ENCODE measurements around the gene GEN1. TPM values are rescaled to one million over a fixed set of nuclear protein-coding genes. Genes with fewer than 3 reads are reported as not detected.

Gene GEN1
- polyA plus RNA-seq, 1 donor from 2014 or later = 9.4 TPM

- H3F3A ChIP-seq (ENCODE audit: insufficient read depth, low read length, poor library complexity, severe bottlenecking) = no peaks in the 10 kb centered on the region
- no peaks in the 10 kb centered on the region for H3K9me2 ChIP-seq (ENCODE audit: insufficient read depth, low read length)
- no peak overlapping the region for H3K4me2 ChIP-seq (ENCODE audit: low read length)
- no peak for TF ChIP-seq MXI1 (conservative IDR thresholded peaks at IDR 0.05; ENCODE audit: poor library complexity, severe bottlenecking)
- TF ChIP-seq REST (IDR thresholded peaks at IDR 0.05; ENCODE audit: borderline replicate concordance) = no peak
- TF ChIP-seq EP300 (conservative IDR thresholded peaks at IDR 0.05; ENCODE audit: poor library complexity, severe bottlenecking) = no peak
- TF ChIP-seq CTCF (IDR thresholded peaks at IDR 0.05; ENCODE audit: poor library complexity, severe bottlenecking) = no peak
- TF ChIP-seq EZH2 (IDR thresholded peaks at IDR 0.05; ENCODE audit: borderline replicate concordance, insufficient read depth, low read length, poor library complexity, severe bottlenecking) = no peak
- TF ChIP-seq SMC3 (conservative IDR thresholded peaks at IDR 0.05; ENCODE audit: poor library complexity) = no peak
- TF ChIP-seq POLR2AphosphoS5 (IDR thresholded peaks at IDR 0.05) = no peak
- TF ChIP-seq RAD21 (conservative IDR thresholded peaks at IDR 0.05) = no peak
- no peak for TF ChIP-seq TAF1 (IDR thresholded peaks at IDR 0.05; ENCODE audit: low read depth)
- no peaks in the 10 kb centered on the region for H3K9me3 ChIP-seq (ENCODE audit: low read length)
- H4K20me1 ChIP-seq (ENCODE audit: insufficient read depth) = no peaks in the 10 kb centered on the region
- no peak overlapping the region for H3K27ac ChIP-seq (ENCODE audit: low read length)
- no peaks in the 10 kb centered on the region for H3K36me3 ChIP-seq (ENCODE audit: insufficient read depth, low read length)
- no peaks in the 10 kb centered on the region for H3K79me2 ChIP-seq (replicated peaks; ENCODE audit: insufficient read depth, low read length)
- H3K27me3 ChIP-seq (ENCODE audit: insufficient read depth, low read depth, low read length) = no peaks in the 10 kb centered on the region
- H3K4me3 ChIP-seq (ENCODE audit: low read length) = no peak overlapping the region
- H3K9ac ChIP-seq (ENCODE audit: low read length) = no peak overlapping the region
- no peak overlapping the region for H2AFZ ChIP-seq (ENCODE audit: low read depth, low read length)
Observed at GRCh38 chr2:17765398-17765797, 11.5 kb downstream of the GEN1 start.

GRCh38 chr2:17768894-17769293 lies 15.0 kb downstream of the GEN1 start:
- TF ChIP-seq TAF1 (IDR thresholded peaks at IDR 0.05; ENCODE audit: low read depth) (no peak), MXI1 (conservative IDR thresholded peaks at IDR 0.05; ENCODE audit: poor library complexity, severe bottlenecking) (no peak), SMC3 (conservative IDR thresholded peaks at IDR 0.05; ENCODE audit: poor library complexity) (no peak), RAD21 (conservative IDR thresholded peaks at IDR 0.05) (no peak), REST (IDR thresholded peaks at IDR 0.05; ENCODE audit: borderline replicate concordance) (no peak), EZH2 (IDR thresholded peaks at IDR 0.05; ENCODE audit: borderline replicate concordance, insufficient read depth, low read length, poor library complexity, severe bottlenecking) (no peak), CTCF (IDR thresholded peaks at IDR 0.05; ENCODE audit: poor library complexity, severe bottlenecking) (no peak), EP300 (conservative IDR thresholded peaks at IDR 0.05; ENCODE audit: poor library complexity, severe bottlenecking) (no peak), POLR2AphosphoS5 (IDR thresholded peaks at IDR 0.05) (no peak)
- Histone ChIP-seq H3K4me3 (ENCODE audit: low read length) (no peak overlapping the region), H3K79me2 (replicated peaks; ENCODE audit: insufficient read depth, low read length) (no peaks in the 10 kb centered on the region), H3K9me3 (ENCODE audit: low read length) (no peaks in the 10 kb centered on the region), H3K36me3 (ENCODE audit: insufficient read depth, low read length) (no peaks in the 10 kb centered on the region), H3K9me2 (ENCODE audit: insufficient read depth, low read length) (no peaks in the 10 kb centered on the region), H3K27ac (ENCODE audit: low read length) (no peak overlapping the region), H3F3A (ENCODE audit: insufficient read depth, low read length, poor library complexity, severe bottlenecking) (no peaks in the 10 kb centered on the region), H3K4me2 (ENCODE audit: low read length) (no peak overlapping the region), H3K27me3 (ENCODE audit: insufficient read depth, low read depth, low read length) (no peaks in the 10 kb centered on the region), H2AFZ (ENCODE audit: low read depth, low read length) (no peak overlapping the region), H3K9ac (ENCODE audit: low read length) (no peak overlapping the region), H4K20me1 (ENCODE audit: insufficient read depth) (no peaks in the 10 kb centered on the region)

Measured in neural cell (in vitro differentiated cells).